Stimulated activated CD4-positive, alpha-beta T cell treated with anti-CD3 and anti-CD28 coated beads, TNF-alpha, amount 100 ng/mL, for 1 hour (primary cell): ENCODE results near the gene TUBB4B.
A peak's percentile ranks its signal among the peaks of the same experiment; 100 is the strongest.
"Not testable (repeated sequence)": the region's sequence is repeated elsewhere in the genome, so short reads cannot be mapped to it uniquely, and the experiment has no call there.

Source experiments
- DNase-seq, 3 donors: peaks; one replicate each; pipeline ENCODE4 v3.0.0-alpha.2; 2020; ENCODE audit warnings: low read depth in 3 of 3, low spot score in 1 of 3

TUBB4B gene

GRCh38 chr9:137236238-137236935 is 4.7 kb upstream of the TUBB4B start:
- DNase-seq = peak; percentile 71 to 90 (median 83)

- no peak for DNase-seq
Measured at GRCh38 chr9:137236936-137237421, 4.1 kb upstream of the TUBB4B start.

DNA sequence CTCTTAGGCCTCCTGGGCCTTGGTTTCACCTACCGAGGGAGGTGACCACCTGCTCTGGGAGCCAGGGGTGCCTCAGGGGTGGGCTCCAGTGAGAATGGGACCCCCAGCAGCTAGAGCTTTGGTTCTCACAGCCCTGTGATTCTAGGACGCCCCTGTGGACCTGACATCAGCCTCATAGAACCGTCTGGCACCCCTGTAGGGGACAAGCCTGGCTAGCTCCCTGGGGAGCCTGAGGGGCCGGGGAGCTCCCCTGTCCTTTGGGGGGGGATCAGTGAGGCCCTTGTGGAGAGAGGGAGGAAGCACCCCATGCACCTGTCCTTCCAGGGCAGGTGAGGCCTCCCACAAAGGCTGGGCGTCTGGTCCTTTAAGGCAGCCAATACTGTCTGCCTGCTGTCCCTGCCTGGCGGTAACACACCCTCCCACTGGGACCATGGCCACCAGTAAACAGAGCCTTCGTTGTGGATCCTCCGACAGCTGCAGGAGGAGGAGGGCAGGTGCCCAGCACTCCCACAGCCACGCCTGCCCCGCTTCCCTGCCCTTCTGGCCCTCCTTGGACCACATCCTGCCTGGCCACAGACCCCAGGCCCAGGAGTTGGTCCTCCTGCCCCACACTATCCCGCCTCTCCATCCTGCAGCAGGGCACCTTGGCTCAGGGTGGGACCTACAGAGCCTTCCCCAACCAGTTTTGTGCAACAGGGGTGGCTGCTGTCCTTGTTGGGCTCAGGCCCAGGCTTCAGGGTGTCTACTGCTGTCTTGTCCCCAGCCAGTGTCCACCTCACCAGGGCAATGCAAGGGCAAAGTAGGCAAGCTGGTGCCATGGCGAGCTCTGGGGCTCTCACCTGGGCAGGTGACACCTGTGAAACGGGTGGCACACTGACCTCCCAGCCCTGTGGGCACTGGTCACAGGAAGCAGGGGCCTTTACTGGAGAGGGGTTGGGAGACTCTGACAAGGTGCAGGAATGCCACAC is 3.0 kb upstream of the TUBB4B start:
- no peak for DNase-seq

DNA sequence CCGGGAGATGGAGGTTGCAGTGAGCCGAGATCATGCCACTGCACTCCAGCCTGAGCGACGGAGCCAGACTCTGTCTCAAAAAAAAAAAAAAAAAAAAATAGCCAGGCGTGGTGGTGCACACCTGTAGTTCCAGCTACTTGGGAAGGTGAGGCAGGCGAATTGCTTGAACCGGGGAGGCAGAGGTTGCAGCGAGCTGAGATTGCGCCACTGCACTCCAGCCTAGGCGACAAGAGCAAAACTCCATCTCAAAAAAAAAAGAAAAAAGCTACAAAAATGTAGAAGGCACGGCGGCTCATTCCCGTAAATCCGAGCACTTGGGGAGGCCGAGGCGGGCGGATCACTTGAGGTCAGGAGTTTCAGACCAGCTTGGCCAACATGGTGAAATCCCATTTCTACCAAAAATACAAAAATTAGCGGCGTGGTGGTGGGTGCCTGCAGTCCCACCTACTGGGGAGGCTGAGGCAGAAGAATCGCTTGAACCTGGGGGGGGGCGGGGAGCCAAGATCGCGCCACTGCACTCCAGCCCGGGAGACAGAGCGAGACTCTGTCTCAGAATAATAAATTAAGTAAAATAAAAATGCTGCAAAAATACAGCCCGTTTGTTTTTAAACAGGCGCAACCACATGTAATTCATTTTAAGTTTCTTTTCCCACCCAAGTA is 1.4 kb upstream of the TUBB4B start:
- DNase-seq = not testable (repeated sequence)

DNA sequence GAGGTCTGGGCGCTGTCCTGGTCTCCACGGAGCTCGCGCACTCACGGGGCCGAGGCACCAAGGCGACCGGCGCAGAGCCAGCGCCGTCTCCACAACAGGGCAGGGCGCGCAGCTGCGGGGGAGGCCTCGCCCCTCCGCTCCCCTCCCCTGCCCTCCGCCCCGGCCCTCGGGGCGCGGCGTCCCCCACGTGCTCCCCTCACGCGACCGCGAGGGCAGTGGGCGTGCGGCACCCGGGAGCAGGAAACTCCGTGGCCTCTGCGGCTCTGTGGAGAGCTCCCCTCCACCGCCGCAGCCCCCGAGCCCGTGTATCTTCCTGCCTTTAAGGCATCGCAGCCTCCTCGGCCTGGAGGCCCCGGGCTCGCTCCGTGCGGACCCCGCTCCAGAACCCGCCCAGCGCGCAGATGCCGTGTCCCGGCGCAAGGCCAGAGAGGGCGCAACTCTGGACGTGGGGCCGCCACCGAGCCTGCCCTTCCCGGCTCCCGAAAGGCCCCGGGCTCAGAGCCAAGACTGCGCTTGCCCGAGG is 708 bp upstream of the TUBB4B start:
- DNase-seq = peak in 1 of 3 donors; percentile 52

DNA sequence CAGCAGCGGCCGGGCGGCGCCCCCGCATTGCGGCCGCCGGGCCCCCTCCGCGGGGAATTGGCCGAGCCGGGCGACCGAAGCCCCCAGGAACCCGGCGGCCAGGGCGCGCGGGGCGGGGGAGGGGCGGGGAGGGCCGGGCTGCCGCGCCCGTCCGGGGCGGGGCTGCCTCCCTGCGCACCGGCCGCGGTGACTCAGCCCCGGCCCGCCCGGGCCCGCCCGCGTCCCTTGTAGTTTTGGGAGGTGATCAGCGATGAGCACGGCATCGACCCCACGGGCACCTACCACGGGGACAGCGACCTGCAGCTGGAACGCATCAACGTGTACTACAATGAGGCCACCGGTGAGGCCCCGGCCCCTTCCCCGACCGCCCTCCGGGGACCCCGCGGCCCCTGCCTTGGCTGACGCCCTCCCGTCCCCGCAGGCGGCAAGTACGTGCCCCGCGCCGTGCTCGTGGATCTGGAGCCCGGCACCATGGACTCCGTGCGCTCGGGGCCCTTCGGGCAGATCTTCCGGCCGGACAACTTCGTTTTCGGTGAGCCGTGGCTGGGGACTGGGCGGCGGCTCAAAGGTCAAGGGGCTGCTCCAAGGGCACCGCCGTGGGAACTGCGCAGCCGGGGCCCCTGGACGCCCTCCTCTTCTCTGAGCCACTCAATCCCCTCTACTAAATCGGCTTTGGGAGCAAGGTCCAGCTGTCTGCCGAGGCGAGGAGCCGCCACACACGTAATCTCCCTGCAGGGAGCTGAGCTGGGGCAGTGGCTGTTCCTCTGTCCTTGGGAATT is 592 bp downstream of the TUBB4B start:
- DNase-seq = peak; percentile 36 to 61 (median 53)

GRCh38 chr9:137242269-137243203 is 1.4 kb downstream of the TUBB4B start:
- DNase-seq = no peak

DNA sequence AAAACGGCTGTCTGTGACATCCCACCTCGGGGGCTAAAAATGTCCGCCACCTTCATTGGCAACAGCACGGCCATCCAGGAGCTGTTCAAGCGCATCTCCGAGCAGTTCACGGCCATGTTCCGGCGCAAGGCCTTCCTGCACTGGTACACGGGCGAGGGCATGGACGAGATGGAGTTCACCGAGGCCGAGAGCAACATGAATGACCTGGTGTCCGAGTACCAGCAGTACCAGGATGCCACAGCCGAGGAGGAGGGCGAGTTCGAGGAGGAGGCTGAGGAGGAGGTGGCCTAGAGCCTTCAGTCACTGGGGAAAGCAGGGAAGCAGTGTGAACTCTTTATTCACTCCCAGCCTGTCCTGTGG is 2.2 kb downstream of the TUBB4B start:
- not testable (repeated sequence) for DNase-seq

DNA sequence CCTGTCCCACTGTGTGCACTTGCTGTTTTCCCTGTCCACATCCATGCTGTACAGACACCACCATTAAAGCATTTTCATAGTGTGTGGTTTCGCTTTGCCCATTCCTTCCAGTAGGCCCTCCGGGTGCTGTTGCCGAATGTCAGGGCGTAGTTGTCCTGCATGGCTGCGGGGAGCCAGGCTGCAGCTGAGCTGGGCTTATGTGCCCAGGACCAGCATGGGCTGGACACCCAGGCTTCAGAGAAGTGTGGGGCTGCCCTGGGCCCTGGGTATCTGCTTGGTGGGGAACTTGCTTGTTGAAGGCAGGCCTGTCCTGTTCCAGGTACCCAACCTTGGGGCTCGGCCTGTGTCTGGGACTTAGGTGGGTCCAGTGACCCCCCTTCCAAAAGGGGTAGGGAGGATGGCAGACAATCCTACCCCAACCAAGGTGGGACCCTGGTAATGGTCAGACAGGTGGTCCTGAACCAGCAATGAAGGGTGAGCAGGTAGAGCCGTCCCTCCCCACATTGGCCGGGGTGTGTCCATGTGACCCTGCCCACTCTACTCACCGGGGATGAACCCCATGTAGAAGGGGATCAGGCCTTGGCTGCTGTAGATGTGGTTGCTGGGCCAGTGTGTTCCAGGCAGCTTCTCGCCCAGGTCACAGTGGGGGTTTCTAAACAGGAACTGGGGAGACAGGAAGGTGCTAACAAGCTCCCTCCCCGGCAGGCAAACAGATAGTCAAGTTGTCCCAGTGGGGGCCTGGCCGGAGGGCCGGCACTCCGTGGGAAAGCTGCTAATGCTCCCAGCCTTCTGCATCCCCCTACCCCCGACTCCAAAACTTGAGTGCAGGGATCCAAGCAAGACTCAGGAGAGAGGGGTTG is 2.8 kb downstream of the TUBB4B start:
- DNase-seq = no peak

- no peak for DNase-seq
Measured at GRCh38 chr9:137244486-137245449, 3.7 kb downstream of the TUBB4B start.

DNA sequence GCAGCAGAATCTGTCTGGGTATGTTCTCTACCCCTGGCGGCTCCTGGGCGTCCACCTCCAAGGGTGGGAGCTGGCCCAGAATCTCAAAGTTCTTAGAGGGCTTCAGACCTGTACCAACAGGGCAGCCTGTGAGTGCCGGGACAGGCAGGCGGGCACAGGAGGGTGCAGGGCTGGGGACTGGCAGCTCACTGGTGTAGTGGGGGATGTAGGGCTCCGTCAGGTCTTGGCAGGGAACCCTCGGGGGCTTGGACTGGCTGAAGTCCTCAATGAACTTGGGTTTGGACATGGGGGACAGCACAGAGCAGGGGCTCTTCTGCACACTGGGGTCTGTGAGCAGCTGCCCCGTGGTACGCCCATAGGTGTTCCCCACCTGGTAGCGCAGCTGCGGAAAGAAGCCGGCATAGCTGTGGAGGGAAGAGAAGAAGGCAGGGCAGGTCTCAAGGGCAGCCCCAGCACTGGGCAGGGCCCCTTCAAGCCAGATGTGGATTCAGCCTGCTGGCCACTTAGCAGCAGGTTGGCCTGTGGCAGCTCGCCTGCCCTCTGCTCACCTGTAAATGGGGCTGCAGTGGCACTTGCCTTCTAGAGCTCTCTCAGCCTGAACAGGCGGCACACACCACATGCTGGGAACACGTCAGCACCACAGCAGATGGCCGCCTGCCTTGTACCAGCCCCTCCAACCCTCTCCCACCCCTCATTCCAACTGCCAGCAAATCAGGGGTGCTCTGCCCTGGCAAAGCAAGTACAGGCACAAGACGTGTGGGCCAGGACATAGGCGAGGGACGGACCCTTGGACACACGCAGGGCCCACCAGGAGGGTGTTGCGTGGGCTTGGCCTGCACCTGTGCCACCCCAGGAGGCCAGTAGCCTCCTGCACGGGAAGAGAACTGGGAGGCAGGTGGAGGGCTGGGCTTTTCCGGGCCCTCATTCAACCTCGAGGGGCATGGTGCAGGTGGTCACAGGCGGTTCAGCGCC is 4.6 kb downstream of the TUBB4B start:
- DNase-seq = no peak

DNA sequence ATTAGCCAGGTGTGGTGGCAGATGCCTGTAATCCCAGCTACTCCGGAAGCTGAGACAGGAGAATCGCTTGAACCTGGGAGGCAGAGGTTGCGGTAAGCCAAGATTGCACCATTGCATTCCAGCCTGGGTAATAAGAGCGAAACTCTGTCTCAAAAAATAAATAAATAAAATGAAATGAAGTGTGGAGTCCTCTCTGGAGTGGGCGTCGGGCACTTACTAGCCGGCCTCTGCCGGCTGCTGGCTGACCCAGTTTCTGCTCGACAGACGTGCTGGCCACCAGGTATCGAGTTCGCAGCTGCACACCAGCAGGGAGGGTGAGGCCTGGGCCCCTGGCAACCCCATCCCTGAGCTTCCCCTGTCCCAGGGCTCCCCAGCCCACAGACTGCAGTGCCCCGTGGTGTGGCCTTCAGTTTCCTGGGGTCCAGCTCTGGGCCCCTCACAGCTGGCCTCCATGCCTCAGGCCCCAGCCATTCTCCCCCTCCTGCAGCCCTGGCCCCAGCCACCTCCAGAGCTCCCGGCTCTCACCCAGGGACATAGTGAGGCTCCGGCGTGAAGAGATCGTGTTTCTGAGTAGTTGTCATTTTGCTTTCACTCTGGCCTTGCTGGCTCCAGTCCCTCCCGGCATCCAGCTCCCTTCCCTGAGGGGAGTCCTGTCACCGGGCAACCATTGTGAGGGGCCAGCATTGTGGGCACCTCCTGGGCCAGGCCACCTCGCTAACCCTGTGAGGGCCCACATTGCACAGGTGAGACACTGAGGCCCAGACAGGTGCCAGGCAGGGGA is 6.2 kb downstream of the TUBB4B start:
- no peak for DNase-seq

GRCh38 chr9:137247916-137248175 is 6.8 kb downstream of the TUBB4B start:
- DNase-seq = no peak

GRCh38 chr9:137250329-137251193 is 9.5 kb downstream of the TUBB4B start:
- DNase-seq = no peak

GRCh38 chr9:137251194-137251461 is 10.0 kb downstream of the TUBB4B start, which contains the start of gene STPG3:
Gene STPG3 (plus strand): TSS chr9:137251286. CDS start chr9:137251287, 1 bp downstream.
- no peak for DNase-seq
